PFSK-1 (cell line): Measurements from ENCODE around the gene PCSK2.

Source experiments
- FOXP2 ChIP-seq: optimal IDR thresholded peaks from 2 replicates; pipeline ENCODE3; 2011; ENCODE audit warnings: borderline replicate concordance, control low read depth, inconsistent platforms; ENCODE audit not compliant: insufficient read depth; ENCODE audit errors: extremely low read length, extremely low read depth
- POLR2AphosphoS5 ChIP-seq: IDR thresholded peaks from 2 replicates; pipeline ENCODE4 v1.6.1; 2012; ENCODE audit warnings: low read depth, mild to moderate bottlenecking, control low read depth, low read length, moderate library complexity
- REST ChIP-seq, 2 experiments: IDR thresholded peaks; 2 replicates each; pipeline versions ENCODE4 v1.6.1 to v1.8.0; 2011 to 2012; ENCODE audit warnings: low read depth in 2 of 2, low read length in 2 of 2, control low read depth in 1 of 2, inconsistent platforms in 1 of 2, mild to moderate bottlenecking in 1 of 2, moderate library complexity in 1 of 2; ENCODE audit not compliant: insufficient read depth in 1 of 2
- SIN3A ChIP-seq: IDR thresholded peaks from 2 replicates; pipeline ENCODE4 v1.6.1; 2012; ENCODE audit warnings: mild to moderate bottlenecking, low read length, moderate library complexity, borderline replicate concordance; ENCODE audit not compliant: insufficient read depth
- TAF1 ChIP-seq: IDR thresholded peaks from 2 replicates; pipeline ENCODE4 v1.6.1; 2012; ENCODE audit warnings: low read length, control low read depth, borderline replicate concordance; ENCODE audit not compliant: insufficient read depth

Gene PCSK2

GRCh38 chr20:17317341-17317740 is 90.5 kb downstream of the PCSK2 start:
- no peak for TF ChIP-seq TAF1
- TF ChIP-seq SIN3A: no peak
- TF ChIP-seq REST (IDR thresholded peaks at IDR 0.05; ENCODE audit: insufficient read depth in 1 of 2, low read depth in 2 of 2, low read length in 2 of 2): no peak
- no peak for TF ChIP-seq POLR2AphosphoS5
- no peak for TF ChIP-seq FOXP2

- TF ChIP-seq POLR2AphosphoS5: no peak
- TF ChIP-seq SIN3A: no peak
- no peak for TF ChIP-seq REST (IDR thresholded peaks at IDR 0.05; ENCODE audit: insufficient read depth in 1 of 2, low read depth in 2 of 2, low read length in 2 of 2)
- TF ChIP-seq TAF1: no peak
Measured at GRCh38 chr20:17320456-17320855, 93.6 kb downstream of the PCSK2 start.

- no peak for TF ChIP-seq POLR2AphosphoS5
- no peak for TF ChIP-seq SIN3A
- TF ChIP-seq REST (IDR thresholded peaks at IDR 0.05; ENCODE audit: insufficient read depth in 1 of 2, low read depth in 2 of 2, low read length in 2 of 2): no peak
- TF ChIP-seq TAF1: no peak
- no peak for TF ChIP-seq FOXP2
Measured at GRCh38 chr20:17326096-17326495, 99.3 kb downstream of the PCSK2 start.

GRCh38 chr20:17327185-17328148 is 100.6 kb downstream of the PCSK2 start:
- TF ChIP-seq SIN3A (no peak), POLR2AphosphoS5 (no peak), TAF1 (no peak), REST (IDR thresholded peaks at IDR 0.05; ENCODE audit: insufficient read depth in 1 of 2, low read depth in 2 of 2, low read length in 2 of 2) (no peak), FOXP2 (no peak)
